ENCODE results near the gene PPP3CA. TPM values are rescaled to one million over a fixed set of nuclear protein-coding genes. Genes with fewer than 3 reads are reported as not detected.
"Not testable (repeated sequence)": the region's sequence is repeated elsewhere in the genome, so short reads cannot be mapped to it uniquely, and the experiment has no call there.

Gene PPP3CA
- total RNA-seq, 1 donor from 2014 or later, result 77.1 TPM

DNA sequence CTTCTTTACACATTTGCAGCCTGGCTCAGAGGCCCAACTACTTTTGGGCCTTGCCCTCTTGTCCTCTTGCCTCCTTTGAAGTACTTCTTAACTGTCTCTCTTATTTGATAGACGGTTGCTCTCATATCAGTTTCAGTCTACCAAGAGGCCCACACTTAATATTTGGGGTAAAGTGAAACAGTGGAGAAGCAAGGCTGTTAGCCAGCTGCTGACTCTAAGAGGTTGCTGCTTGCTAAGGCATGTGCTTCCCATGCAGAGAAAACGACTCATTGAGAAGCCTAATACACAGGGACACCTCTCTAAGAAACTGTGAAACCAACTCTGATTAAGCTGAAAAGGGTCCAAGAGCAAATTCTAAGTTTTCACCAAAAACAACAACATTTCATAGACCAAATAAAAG lies 94.6 kb downstream of the PPP3CA start:
- DNase-seq, result no peak

DNA sequence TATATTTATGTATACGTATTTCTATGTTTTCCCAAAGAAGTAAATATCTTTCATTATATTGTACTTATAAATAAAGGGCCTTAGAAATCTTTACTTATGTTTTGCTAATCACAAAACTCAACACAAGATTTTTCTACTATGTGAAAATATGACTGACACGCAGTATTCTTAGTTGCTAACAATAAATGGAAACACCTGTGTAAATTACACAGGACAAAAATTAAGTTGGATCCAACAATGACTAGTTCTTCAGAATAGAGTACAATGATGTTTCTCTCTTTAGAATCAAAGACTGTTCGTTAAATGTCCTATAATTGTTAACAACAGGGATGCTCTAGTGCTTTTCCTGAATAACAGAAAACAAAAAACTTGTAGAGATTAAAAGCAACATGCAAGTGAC lies 96.1 kb downstream of the PPP3CA start:
- DNase-seq, result peak; percentile 66

GRCh38 chr4:101244349-101244748 lies 103.0 kb downstream of the PPP3CA start:
- no peak for DNase-seq

GRCh38 chr4:101242441-101242840 lies 104.9 kb downstream of the PPP3CA start:
- no peak for DNase-seq

- DNase-seq, result no peak
Measured at GRCh38 chr4:101240099-101240498, 107.2 kb downstream of the PPP3CA start.

GRCh38 chr4:101239665-101240064 lies 107.7 kb downstream of the PPP3CA start:
- DNase-seq, result no peak

- peak; percentile 51 for DNase-seq
Measured at GRCh38 chr4:101238706-101239105, 108.6 kb downstream of the PPP3CA start.

DNA sequence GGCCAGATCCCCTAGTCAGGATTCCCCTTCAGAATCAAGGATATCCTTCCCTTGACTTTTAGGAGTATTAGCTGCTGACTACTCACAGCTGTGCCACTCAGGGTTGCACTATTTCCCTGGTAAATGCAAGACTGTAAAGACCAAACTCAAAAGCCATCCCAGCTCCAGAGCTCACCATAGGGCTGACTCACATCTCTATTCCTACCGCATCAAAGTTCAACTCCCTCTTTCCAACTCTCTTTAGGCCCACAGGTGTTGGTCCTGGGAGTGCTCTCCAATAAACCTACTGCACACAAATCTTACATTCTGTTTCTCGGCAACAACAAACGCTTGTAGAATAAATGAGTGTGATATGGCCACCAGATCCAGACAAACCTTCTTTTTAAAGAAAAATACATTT lies 109.6 kb downstream of the PPP3CA start:
- DNase-seq, result no peak

GRCh38 chr4:101236097-101236496 lies 111.2 kb downstream of the PPP3CA start:
- DNase-seq, result no peak

GRCh38 chr4:101234141-101234540 lies 113.2 kb downstream of the PPP3CA start:
- not testable (repeated sequence) for DNase-seq

GRCh38 chr4:101232074-101232776 lies 115.1 kb downstream of the PPP3CA start:
- DNase-seq, result peak; percentile 74

DNA sequence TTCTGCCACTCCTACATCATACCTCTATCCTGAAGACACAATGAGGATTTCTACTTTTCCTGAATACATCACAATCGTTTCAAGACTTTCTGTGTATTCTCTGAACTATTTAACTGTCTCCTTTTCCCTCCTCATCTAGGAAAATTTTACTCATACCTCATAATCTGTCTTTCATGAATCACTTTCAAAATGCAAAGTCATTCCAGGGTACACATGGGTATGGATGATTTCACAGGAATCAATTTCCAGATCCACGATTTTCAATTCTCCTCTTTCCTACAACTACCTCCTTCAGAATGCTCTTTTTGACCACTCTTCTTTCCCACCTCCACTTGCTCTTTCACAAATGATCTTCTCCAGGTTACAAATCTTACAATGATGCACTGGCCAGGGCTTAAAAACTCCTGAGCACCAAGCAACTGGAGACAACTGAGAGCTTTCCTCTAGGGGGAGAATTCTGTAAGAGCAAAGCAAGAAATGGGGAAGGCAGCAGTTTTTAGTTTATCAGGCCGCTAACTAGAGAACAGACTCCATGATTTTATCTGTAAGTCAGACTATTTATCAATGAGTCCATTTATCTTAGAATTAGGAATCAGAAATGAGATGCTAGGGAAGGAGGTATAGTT lies 116.4 kb downstream of the PPP3CA start:
- no peak for DNase-seq

GRCh38 chr4:101229116-101229515 lies 118.2 kb downstream of the PPP3CA start:
- DNase-seq, result no peak

DNA sequence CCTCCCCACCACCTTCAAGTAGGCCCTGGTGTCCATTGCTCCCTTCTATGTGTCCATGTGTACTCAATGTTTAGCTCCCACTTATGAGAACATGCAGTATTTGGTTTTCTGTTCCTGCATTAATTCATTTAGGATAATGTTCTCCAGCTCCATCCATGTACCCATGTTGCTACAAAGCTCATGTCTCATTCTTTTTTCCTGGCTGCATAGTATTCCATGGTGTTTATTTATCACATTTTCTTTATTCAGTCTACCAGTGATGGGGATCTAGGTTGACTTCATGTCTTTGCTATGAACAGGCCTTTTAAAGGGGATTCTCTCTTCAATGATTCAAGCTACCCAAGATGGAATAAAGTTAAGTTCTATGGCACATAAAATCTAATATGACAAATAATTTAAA lies 119.6 kb downstream of the PPP3CA start:
- DNase-seq, result no peak

GRCh38 chr4:101224358-101225218 lies 122.7 kb downstream of the PPP3CA start:
- DNase-seq, result no peak

GRCh38 chr4:101222156-101222845 lies 125.0 kb downstream of the PPP3CA start:
- peak; percentile 80 for DNase-seq

DNA sequence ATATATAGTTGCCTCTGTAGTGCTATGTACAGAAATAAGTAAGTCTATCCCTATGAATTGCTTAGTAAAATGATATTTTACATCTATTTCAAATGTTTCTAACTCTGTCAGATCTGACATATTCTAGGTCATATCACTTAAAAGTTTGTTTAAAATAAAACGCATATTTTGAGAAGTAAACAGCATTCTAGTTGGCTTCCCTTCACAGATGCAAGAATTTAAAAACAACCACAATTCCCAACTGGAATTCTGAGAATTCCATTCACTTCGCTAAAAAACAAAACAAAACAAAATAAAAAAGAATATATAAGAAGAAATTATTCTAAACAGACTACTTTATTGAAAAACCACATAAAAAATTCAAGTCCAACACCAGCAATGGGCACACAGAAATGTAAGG lies 126.0 kb downstream of the PPP3CA start:
- DNase-seq, result no peak

- no peak for DNase-seq
Measured at GRCh38 chr4:101218894-101219293, 128.4 kb downstream of the PPP3CA start.

DNA sequence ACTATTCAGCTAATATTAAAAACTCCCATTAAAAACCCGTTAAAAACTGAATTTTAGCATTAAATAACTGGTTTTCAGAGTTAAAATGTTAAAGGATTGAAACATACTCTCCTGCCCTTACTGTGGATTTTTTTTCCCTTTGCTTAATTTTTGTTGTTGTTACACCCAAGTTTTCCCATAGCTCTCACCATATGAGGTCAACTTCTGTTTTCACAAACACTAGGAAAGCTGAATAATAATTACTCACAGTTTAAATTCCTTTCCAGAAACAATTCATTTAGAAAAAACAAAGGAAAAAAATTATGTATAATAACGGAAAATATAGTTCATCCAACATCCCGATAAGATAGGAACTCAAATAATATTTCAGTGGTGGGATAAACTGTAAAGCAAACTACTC lies 129.0 kb downstream of the PPP3CA start:
- peak; percentile 71 for DNase-seq

DNA sequence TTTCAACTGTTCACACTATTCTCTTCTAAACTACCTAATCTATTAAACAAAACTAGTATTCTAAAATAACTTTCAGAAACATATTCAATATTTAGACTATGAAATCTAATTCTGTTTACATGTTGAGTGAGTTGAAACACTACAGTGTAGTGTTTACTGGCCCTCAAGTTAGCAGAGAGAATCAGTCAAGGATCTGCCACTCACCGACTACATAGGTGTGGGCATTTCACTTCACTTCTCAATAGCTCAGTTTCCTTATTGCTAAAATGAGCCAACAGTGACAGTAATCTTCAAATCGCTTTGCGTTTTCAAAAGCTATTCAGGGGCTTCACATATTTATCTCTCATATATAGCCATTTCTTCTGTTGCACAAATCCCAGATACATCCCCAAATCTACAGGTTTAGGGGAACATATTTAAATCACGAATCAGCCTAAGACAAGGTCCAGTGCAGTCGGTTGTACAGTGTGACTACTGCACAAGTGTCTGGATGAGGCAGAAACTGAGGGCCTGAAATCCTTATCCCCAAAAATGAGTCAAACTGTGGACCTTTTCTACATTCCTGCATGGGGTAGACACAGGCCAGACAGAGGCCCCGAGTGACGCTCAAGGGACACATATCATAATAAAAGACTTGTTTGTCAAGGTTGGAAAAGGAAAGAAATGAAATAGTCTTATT lies 129.8 kb downstream of the PPP3CA start:
- DNase-seq, result peak; percentile 41

DNA sequence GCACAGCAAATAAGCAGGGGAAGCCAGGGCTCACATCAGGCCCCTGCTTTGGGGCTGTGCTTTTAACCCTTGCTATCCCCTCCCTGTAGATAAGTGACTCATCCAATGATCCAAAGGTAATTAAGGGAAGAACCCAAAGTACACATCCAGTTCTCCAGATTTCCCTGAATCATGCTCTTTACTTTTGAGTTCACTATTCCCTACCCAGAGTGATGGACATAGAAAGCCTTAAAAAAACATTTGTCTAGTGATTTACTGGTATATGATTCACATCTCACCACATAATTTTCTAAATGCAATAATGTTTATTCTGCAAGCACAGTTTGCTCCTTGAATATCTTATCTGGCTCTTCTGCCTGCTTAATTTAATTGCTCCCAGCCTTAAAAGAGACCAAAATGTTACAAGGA lies 136.2 kb downstream of the PPP3CA start:
- no peak for DNase-seq

- no peak for DNase-seq
Measured at GRCh38 chr4:101210331-101210730, 137.0 kb downstream of the PPP3CA start.
